ENCODE measurements around the gene RAPGEF1.

GRCh38 chr9:131712151-131712716, 27.6 kb downstream of the RAPGEF1 start:
- TF ChIP-seq CTCF (IDR thresholded peaks at IDR 0.05; ENCODE audit: insufficient read depth, low read depth, low read length) = no peak
- no peak for TF ChIP-seq EZH2 (IDR thresholded peaks at IDR 0.05; ENCODE audit: insufficient read depth, low read length)

Measured in astrocyte (in vitro differentiated cells and primary cell).